ENCODE measurements around the gene LRRC15. TPM values are rescaled to one million over a fixed set of nuclear protein-coding genes. Genes with fewer than 3 reads are reported as not detected.

The LRRC15 gene
- polyA plus RNA-seq, 2 of the 4 experiments (the other 2 are of a cell fraction), result 0.05 to 0.14 TPM

DNA sequence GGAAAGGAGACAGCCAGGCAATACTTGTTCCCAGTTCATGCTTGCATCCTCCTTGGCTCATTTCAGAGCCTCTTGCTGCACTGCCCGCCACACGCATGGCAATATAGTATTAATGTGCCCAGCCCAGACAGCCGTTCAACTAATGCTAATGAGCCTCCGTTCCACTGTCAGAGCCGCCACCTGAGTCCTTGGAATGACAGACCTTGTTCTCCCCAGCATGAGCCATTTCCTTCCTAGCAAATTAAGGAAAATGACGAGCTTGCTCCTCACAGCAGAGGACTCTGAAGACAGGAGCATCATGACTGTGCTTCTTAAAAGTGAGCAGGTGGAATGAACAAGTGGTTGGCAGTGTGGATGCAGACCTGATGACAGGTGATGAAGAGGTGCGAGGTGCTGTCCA, 10.8 kb upstream of the LRRC15 start:
- 80% methylated on average over 7 of the region's 7 CpGs for WGBS (ENCODE audit: missing lambda C conversion rate)
- H3K4me2 ChIP-seq, result no peak overlapping the region
- POLR2A ChIA-PET, result no interaction called here
- no peaks in the 10 kb centered on the region for H3K9me3 ChIP-seq
- no peaks in the 10 kb centered on the region for H3K4me1 ChIP-seq
- no peak overlapping the region for H3K4me3 ChIP-seq
- TF ChIP-seq, protein P1, sequence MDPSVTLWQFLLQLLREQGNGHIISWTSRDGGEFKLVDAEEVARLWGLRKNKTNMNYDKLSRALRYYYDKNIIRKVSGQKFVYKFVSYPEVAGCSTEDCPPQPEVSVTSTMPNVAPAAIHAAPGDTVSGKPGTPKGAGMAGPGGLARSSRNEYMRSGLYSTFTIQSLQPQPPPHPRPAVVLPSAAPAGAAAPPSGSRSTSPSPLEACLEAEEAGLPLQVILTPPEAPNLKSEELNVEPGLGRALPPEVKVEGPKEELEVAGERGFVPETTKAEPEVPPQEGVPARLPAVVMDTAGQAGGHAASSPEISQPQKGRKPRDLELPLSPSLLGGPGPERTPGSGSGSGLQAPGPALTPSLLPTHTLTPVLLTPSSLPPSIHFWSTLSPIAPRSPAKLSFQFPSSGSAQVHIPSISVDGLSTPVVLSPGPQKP (IDR thresholded peaks at IDR 0.05; ENCODE audit: low read depth, low read length), result no peak
- TF ChIP-seq, protein P2, sequence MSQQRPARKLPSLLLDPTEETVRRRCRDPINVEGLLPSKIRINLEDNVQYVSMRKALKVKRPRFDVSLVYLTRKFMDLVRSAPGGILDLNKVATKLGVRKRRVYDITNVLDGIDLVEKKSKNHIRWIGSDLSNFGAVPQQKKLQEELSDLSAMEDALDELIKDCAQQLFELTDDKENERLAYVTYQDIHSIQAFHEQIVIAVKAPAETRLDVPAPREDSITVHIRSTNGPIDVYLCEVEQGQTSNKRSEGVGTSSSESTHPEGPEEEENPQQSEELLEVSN (IDR thresholded peaks at IDR 0.05; ENCODE audit: borderline replicate concordance, low read depth), result no peak
- no peak for TF ChIP-seq NFE2L2 (conservative IDR thresholded peaks at IDR 0.05; ENCODE audit: low read length)
- TF ChIP-seq FOSB (CRISPR knock-in tag; IDR thresholded peaks at IDR 0.05), result no peak
- TF ChIP-seq, protein P3, sequence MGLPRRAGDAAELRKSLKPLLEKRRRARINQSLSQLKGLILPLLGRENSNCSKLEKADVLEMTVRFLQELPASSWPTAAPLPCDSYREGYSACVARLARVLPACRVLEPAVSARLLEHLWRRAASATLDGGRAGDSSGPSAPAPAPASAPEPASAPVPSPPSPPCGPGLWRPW (IDR thresholded peaks at IDR 0.05), result no peak
- no peak for TF ChIP-seq MAFK (IDR thresholded peaks at IDR 0.05; ENCODE audit: partially characterized antibody)
- no peak for TF ChIP-seq RAD21 (conservative IDR thresholded peaks at IDR 0.05 in 1 of 2, IDR thresholded peaks at IDR 0.05 in 1 of 2)
- TF ChIP-seq SMC3 (IDR thresholded peaks at IDR 0.05), result no peak
- TF ChIP-seq CHD2 (IDR thresholded peaks at IDR 0.05; ENCODE audit: low read length, partially characterized antibody), result no peak
- TF ChIP-seq, protein P4, sequence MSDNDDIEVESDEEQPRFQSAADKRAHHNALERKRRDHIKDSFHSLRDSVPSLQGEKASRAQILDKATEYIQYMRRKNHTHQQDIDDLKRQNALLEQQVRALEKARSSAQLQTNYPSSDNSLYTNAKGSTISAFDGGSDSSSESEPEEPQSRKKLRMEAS (IDR thresholded peaks at IDR 0.05), result no peak
- no peak for TF ChIP-seq SREBF2 (IDR thresholded peaks at IDR 0.05)
- no peak for TF ChIP-seq EP300 (IDR thresholded peaks at IDR 0.05)
- TF ChIP-seq TP53 (CRISPR knock-in tag; IDR thresholded peaks at IDR 0.05), result no peak
- TF ChIP-seq NPAS2 (CRISPR knock-in tag; IDR thresholded peaks at IDR 0.05; ENCODE audit: borderline replicate concordance), result no peak
- no peak for TF ChIP-seq CEBPB (IDR thresholded peaks at IDR 0.05)
- no peak for TF ChIP-seq JUNB (IDR thresholded peaks at IDR 0.05)
- no peak for TF ChIP-seq KDM5A (IDR thresholded peaks at IDR 0.05)
- H3K27ac ChIP-seq, result no peak overlapping the region
- CTCF ChIA-PET, result interaction anchor here (1.2 kb wide), 1 partner anchor 36 kb away, joined by 6 read pairs; no protein-coding TSS in a partner anchor
- FAIRE-seq, result no peak
- ATAC-seq, result no peak
- no peak for DNase-seq (ENCODE audit: low read depth in 1 of 2, low spot score in 1 of 2)

DNA sequence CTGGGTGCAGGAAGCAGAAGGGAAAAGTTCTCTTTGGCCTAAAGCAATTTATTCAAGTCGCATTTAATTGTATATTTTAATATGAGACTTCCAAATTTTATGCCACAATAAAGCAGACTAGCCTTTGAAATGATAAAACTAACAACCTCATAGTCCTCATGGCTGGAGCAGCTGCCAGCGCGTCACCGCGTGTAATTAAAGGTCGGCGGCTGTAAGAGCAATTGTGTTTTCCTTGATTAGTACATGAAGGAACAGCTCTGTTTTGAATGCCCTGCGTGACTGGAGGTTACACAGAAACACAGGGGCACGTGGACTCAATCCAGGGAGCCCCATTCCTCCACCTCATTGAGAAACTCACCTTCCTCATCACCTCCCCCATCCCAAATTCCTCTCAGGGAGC, 10.1 kb upstream of the LRRC15 start:
- H3K4me3 ChIP-seq, result no peak overlapping the region
- H3K4me1 ChIP-seq, result no peaks in the 10 kb centered on the region
- no peaks in the 10 kb centered on the region for H3K9me3 ChIP-seq
- no peak for FAIRE-seq
- no peak for ATAC-seq
- ChIA-PET POLR2A (no interaction called here), CTCF (interaction anchor here (3.0 kb wide), 1 partner anchor 35 kb away, joined by 12 read pairs; no protein-coding TSS in a partner anchor)
- TF ChIP-seq NFE2L2 (conservative IDR thresholded peaks at IDR 0.05; ENCODE audit: low read length) (no peak), NR3C1 (IDR thresholded peaks at IDR 0.05) (no peak), SREBF2 (IDR thresholded peaks at IDR 0.05) (no peak), MAZ (IDR thresholded peaks at IDR 0.05; ENCODE audit: borderline replicate concordance, low read depth, low read length) (no peak), KDM5A (IDR thresholded peaks at IDR 0.05) (no peak), ZC3H11A (IDR thresholded peaks at IDR 0.05) (no peak), ZSCAN20 (CRISPR knock-in tag; IDR thresholded peaks at IDR 0.05) (no peak), SMC3 (IDR thresholded peaks at IDR 0.05) (no peak), JUNB (IDR thresholded peaks at IDR 0.05) (no peak), PHF8 (IDR thresholded peaks at IDR 0.05; ENCODE audit: borderline replicate concordance, low read depth) (no peak), FOSB (CRISPR knock-in tag; IDR thresholded peaks at IDR 0.05) (no peak), HDAC2 (IDR thresholded peaks at IDR 0.05) (no peak), ZFP36 (IDR thresholded peaks at IDR 0.05; ENCODE audit: borderline replicate concordance, partially characterized antibody) (no peak), RARB (CRISPR knock-in tag; IDR thresholded peaks at IDR 0.05) (no peak), TP53 (CRISPR knock-in tag; IDR thresholded peaks at IDR 0.05) (no peak), EP300 (IDR thresholded peaks at IDR 0.05) (no peak), ESRRA (IDR thresholded peaks at IDR 0.05; ENCODE audit: borderline replicate concordance, low read length) (no peak), CHD2 (IDR thresholded peaks at IDR 0.05; ENCODE audit: low read length, partially characterized antibody) (no peak)
- TF ChIP-seq, protein P5, sequence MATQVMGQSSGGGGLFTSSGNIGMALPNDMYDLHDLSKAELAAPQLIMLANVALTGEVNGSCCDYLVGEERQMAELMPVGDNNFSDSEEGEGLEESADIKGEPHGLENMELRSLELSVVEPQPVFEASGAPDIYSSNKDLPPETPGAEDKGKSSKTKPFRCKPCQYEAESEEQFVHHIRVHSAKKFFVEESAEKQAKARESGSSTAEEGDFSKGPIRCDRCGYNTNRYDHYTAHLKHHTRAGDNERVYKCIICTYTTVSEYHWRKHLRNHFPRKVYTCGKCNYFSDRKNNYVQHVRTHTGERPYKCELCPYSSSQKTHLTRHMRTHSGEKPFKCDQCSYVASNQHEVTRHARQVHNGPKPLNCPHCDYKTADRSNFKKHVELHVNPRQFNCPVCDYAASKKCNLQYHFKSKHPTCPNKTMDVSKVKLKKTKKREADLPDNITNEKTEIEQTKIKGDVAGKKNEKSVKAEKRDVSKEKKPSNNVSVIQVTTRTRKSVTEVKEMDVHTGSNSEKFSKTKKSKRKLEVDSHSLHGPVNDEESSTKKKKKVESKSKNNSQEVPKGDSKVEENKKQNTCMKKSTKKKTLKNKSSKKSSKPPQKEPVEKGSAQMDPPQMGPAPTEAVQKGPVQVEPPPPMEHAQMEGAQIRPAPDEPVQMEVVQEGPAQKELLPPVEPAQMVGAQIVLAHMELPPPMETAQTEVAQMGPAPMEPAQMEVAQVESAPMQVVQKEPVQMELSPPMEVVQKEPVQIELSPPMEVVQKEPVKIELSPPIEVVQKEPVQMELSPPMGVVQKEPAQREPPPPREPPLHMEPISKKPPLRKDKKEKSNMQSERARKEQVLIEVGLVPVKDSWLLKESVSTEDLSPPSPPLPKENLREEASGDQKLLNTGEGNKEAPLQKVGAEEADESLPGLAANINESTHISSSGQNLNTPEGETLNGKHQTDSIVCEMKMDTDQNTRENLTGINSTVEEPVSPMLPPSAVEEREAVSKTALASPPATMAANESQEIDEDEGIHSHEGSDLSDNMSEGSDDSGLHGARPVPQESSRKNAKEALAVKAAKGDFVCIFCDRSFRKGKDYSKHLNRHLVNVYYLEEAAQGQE (IDR thresholded peaks at IDR 0.05), result no peak
- TF ChIP-seq, protein P6, sequence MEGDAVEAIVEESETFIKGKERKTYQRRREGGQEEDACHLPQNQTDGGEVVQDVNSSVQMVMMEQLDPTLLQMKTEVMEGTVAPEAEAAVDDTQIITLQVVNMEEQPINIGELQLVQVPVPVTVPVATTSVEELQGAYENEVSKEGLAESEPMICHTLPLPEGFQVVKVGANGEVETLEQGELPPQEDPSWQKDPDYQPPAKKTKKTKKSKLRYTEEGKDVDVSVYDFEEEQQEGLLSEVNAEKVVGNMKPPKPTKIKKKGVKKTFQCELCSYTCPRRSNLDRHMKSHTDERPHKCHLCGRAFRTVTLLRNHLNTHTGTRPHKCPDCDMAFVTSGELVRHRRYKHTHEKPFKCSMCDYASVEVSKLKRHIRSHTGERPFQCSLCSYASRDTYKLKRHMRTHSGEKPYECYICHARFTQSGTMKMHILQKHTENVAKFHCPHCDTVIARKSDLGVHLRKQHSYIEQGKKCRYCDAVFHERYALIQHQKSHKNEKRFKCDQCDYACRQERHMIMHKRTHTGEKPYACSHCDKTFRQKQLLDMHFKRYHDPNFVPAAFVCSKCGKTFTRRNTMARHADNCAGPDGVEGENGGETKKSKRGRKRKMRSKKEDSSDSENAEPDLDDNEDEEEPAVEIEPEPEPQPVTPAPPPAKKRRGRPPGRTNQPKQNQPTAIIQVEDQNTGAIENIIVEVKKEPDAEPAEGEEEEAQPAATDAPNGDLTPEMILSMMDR (IDR thresholded peaks at IDR 0.05), result no peak
- H3K4me2 ChIP-seq, result no peak overlapping the region
- no peak for DNase-seq (ENCODE audit: low read depth in 1 of 2, low spot score in 1 of 2)
- 71% methylated on average over 9 of the region's 9 CpGs for WGBS (ENCODE audit: missing lambda C conversion rate)
- no peak overlapping the region for H3K27ac ChIP-seq
